Right ventricle myocardium superior (tissue), 1 donor: ENCODE results near the gene DUSP14. TPM values are rescaled to one million over a fixed set of nuclear protein-coding genes. Genes with fewer than 3 reads are reported as not detected.

Source experiments
- ATAC-seq: fragments of 200-7000 bp; cut with Tn5 transposase; one replicate; pipeline ENCODE4 v1.9.1; 2020; ENCODE audit warnings: mild to moderate bottlenecking; ENCODE audit not compliant: poor library complexity
- DNase-seq: peaks from one replicate; pipeline ENCODE4 v3.0.0-alpha.2; 2020
- intact Hi-C: fragments of 100-400 bp; cut with DNase I; formaldehyde crosslinking; loops from one replicate; pipeline ENCODE4 v1.11.2; 2022
- total RNA-seq: library from RNA; stranded (reverse); fragmentation: NEBNext Ultra II Directional; extraction: Animal tissue kit (Norgen Biotek cat#: 25700); gene quantifications from one replicate; pipeline ENCODE4 v1.2.1, GENCODE V29; 2021
- donor health status: DM: no; HTN: yes; CAD: no; lungs with severe emphysema.

The DUSP14 gene
- total RNA-seq, 1 donor from 2014 or later = 19.6 TPM

GRCh38 chr17:37541880-37542660 is 52.4 kb downstream of the DUSP14 start:
- DNase-seq (no peak), ATAC-seq (no peak)
- intact Hi-C loops = no loop called here

GRCh38 chr17:37543637-37544052 is 54.0 kb downstream of the DUSP14 start:
- ATAC-seq (no peak), DNase-seq (no peak)
- intact Hi-C loops = no loop called here

- intact Hi-C loops = no loop called here
- no peak for ATAC-seq
- DNase-seq = no peak
Observed at GRCh38 chr17:37545486-37545885, 55.8 kb downstream of the DUSP14 start.

GRCh38 chr17:37546302-37546701 is 56.6 kb downstream of the DUSP14 start:
- ATAC-seq (no peak), DNase-seq (no peak)
- intact Hi-C loops = no loop called here

- DNase-seq = no peak
- intact Hi-C loops = no loop called here
- peak; percentile 65 for ATAC-seq
Observed at GRCh38 chr17:37547986-37548385, 58.3 kb downstream of the DUSP14 start.

GRCh38 chr17:37551788-37552187 is 62.1 kb downstream of the DUSP14 start:
- DNase-seq (no peak), ATAC-seq (no peak)
- intact Hi-C loops = no loop called here

- intact Hi-C loops = no loop called here
- no peak for DNase-seq
- ATAC-seq = no peak
Observed at GRCh38 chr17:37553401-37553966, 63.8 kb downstream of the DUSP14 start.

GRCh38 chr17:37555386-37555785 is 65.7 kb downstream of the DUSP14 start:
- intact Hi-C loops = no loop called here
- no peak for ATAC-seq

GRCh38 chr17:37557482-37557881 is 67.8 kb downstream of the DUSP14 start:
- intact Hi-C loops = no loop called here
- DNase-seq = no peak
- ATAC-seq = no peak

More at GRCh38 chr17:37555386-37555785, 65.7 kb downstream of the DUSP14 start:
- DNase-seq = no peak

GRCh38 chr17:37558299-37558698 is 68.6 kb downstream of the DUSP14 start:
- DNase-seq (no peak), ATAC-seq (no peak)
- intact Hi-C loops = no loop called here

GRCh38 chr17:37562016-37562745 is 72.5 kb downstream of the DUSP14 start:
- ATAC-seq = no peak
- intact Hi-C loops = no loop called here
- no peak for DNase-seq

Other genes with a start within 250 kb of the DUSP14 start
- gene C17orf78, start 113.9 kb upstream of the DUSP14 start, total RNA-seq = not detected
- 15.4 TPM for gene ACACA, start 83.1 kb upstream of the DUSP14 start, total RNA-seq
- gene TADA2A, start 83.0 kb upstream of the DUSP14 start, total RNA-seq = 12.4 TPM
- gene SYNRG, start 119.5 kb downstream of the DUSP14 start, total RNA-seq = 32.6 TPM
- 13.6 TPM for gene DDX52, start 153.6 kb downstream of the DUSP14 start, total RNA-seq